Stromal cell of bone marrow (primary cell): ENCODE measurements around the gene COL5A1.
"Not testable (repeated sequence)": the region's sequence is repeated elsewhere in the genome, so short reads cannot be mapped to it uniquely, and the experiment has no call there.

Experiments used
- DNase-seq: peaks from one replicate; pipeline ENCODE4 v3.0.0-alpha.2; 2012; ENCODE audit warnings: low read depth

COL5A1 gene

DNA sequence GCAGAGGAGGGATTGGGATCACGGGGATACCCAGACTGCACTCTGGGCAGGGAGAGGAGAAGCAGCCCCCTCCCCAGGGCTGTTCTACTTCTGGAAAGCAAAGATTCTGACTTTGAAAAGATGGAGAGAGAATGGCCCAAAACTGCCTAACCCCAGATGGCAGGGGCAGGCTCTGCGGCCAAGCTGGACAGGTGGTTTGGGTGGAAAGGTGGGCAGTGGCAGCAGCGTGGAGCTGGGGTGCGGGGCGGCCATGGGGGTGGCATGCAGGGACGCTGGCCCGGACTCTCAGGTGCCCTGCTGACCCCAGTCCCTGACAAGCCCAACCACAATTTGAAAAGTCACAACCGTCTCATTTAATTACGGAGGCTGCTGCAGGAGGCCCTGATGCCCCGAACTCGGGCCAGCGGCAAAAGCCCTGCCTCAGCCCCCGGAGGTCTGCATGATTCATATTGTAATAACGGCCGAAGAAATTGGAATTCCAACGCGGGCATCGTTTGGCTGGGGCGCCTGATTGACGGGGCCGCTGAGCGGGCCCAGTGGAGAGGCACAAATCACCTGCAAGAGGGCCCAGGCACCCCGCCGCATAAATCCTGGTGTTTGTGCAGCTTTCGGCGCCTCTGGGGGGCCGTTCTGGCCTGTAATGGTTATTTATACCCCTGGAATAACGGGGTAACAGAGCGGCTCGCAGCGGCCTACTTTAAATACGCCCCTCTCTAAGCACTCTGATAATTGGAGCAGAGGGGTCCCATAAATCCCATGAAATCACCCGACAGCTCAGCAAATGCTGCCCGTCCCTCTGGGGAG, 197.2 kb downstream of the COL5A1 start:
- no peak for DNase-seq

DNA sequence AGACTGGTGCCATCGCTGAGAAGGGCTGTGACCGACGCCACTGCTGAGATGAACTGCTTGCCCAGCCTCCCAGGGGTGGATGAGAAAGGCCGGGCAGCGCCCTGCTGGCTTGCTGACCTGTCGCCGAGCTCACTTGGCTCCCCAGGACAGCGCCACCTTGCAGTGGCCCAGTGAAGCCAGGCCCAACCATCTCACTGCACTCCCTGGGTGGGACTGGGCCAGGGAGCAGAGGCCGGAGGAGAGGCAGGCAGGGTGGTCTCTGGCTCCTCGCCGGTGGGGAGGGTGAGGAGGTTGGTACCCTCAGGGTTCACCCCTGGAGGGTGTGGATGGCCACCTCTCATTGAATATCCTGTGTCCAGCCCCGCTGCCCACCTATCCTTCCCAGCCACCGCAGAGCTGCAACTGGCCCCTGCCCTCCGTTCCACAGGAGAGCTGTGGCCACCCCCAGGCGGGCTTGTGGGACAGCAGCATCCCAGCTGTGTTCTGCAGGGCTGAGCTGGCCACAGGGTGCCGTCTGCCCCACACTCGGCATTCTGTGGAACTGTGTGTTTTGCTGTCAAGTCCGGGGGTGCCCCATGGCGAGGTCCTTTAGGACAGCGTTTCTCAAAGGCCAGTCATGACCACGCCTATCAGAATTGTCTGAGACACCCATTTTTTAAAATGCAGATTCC, 198.0 kb downstream of the COL5A1 start:
- DNase-seq = no peak

DNA sequence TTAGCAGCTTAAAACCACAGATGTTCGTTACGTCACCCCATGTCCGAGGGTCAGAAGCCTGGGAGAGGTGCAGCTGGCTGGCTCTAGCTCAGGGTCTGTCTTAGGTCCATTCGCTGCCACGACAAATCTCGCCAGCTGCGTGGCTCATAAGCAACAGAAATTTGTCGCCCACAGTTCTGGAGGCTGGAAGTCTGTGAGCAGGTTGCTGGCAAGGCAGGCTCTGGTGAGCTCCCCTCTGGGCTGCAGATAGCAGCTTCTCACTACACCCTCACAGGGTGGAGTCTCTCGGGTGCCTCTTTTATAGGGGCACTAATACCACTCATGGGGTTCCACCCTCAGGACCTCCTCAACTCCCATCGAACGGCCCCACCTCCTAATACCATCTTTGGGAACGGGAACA, 198.9 kb downstream of the COL5A1 start:
- no peak for DNase-seq

DNA sequence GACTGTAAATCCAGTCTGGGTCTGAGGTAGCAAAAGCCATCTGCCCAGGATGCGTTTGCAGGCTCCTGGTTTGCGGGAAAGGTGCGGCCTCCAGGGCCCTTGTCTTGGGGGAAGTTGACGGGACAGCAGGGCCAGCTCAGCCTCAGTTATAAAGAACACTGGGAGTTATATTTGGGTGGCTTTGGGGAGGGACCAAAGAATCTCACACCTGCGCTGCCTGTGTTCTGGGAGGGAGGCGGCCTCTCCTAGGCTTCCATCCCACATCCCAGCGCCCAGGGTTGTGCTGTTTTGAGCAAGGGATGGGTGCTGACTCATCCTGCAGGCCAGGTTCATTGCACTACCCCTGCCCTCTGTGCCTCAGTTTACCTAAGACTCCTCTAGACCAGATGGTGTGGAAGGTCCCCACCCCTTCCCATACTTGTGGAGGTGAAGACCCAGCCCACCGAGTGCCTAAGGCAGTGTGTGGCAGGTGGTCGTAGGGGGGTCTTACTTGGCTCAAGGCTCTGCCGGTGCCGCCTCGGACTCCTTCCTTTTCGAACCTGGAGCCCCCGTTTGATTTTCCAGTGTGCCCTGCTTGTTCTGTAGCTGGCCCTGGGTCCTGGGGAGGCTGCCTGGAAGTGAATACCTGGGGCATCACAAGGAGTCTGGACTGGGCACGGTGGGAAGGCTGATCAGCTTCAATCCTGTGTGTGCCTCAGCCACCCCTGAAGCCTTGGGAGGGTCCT, 199.7 kb downstream of the COL5A1 start:
- no peak for DNase-seq

DNA sequence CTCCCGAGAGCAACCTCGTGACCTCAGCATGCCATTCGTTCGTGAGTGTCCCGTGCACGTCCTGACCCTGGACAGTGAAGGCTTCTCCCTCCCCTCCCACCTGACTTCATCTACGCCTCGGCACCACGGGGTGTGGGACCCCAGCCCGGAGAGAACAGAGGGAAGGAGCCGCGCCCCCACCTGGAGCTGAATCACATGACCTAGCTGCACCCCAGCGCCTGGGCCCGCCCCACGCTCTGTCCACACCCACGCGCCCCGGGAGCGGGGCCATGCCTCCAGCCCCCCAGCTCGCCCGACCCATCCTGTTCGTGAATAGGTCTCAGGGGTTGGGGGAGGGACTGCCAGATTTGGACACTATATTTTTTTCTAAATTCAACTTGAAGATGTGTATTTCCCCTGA, 200.7 kb downstream of the COL5A1 start:
- DNase-seq = no peak

DNA sequence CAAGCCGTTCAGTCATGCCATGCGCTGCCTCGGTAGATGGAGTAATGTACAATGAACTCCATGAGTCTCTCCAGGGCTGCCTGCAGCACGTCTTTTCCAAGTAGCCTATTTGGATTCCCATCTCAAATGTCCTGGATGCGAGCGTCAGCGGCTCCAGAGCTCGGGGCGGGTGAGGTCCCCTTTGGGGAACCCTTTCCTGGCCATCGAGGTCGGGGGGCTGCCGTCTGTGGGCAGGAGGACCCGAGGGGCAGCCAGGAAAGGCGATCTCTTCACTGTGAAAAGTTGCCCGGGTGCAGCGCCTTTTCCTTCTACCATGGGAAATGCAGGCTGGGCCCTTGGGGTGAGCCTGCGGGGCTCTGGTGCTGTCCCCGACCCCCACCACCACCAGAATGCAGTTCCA, 202.1 kb downstream of the COL5A1 start:
- DNase-seq = no peak

DNA sequence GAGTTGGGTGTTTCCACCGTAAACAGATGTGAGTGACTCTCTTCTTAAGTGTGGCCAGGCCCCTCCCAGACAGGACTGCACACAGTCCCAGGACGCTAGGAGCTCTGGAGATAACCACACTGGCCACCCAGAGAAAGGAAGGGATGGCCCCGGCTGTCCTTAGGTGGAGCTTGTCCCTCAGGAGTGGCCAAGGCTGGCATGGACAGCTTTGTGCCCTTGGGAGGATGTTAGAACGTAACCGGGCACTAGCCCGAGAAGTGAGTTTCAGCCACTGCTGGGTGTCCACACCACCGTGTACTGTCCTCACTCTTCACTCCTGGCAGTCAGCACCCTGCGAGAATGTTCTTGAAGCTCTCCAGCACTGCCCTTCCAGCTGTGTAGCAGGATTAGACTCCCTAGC, 203.2 kb downstream of the COL5A1 start:
- no peak for DNase-seq

DNA sequence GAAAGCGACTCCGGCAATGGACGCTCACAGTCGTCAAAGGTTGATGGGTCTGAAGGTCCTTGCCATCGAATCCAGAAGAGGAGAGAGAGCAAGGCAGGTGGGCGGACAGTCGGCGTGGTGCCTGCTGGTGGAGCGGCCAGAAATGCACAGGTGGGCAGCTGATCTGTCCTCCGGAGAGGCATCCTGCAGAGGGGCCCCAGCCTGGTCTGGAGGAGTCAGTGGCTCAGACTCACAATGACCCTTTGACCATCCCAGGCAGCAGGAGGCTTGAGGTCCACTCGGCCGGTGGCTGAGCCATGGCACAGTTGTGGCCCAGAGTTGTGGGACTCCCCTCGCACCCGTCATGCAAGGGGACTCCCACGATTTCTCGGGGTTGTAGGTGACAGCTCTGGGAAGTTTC, 204.6 kb downstream of the COL5A1 start:
- no peak for DNase-seq

DNA sequence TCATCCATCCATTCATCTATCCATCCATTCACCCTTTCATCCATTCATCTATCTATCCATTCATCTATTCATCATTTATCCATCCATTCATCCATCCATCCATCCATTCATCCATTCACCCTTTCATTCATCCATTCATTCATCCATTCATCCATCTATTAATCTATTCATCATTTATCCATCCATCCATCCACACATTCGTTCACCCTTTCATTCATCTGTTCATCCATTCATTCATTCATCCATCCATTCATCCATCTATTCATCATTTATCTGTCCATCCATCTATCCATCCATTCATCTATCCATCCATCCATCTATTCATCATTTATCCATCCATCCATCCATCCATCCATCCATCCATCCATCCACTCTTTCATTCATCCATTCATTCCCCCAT, 205.1 kb downstream of the COL5A1 start:
- DNase-seq = no peak

DNA sequence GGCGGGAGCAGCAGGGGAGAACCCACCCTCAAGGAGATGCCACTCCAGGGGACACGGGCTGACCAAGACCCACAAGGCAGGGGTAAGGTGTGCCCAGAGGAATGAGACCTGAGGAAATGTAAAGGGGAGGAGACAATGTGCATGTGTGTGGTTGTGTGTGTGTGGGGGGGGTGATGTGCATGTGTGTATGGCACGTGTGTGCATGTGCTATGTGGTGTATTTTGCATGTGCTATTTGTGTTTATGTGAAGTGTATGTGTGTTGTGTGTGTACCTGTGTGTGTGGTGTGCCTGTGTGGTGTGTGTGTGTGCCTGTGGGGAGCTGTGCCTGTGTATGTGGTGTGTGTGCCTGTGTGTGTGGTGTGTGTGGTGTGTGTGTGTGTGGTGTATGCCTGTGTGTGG, 205.5 kb downstream of the COL5A1 start:
- no peak for DNase-seq

DNA sequence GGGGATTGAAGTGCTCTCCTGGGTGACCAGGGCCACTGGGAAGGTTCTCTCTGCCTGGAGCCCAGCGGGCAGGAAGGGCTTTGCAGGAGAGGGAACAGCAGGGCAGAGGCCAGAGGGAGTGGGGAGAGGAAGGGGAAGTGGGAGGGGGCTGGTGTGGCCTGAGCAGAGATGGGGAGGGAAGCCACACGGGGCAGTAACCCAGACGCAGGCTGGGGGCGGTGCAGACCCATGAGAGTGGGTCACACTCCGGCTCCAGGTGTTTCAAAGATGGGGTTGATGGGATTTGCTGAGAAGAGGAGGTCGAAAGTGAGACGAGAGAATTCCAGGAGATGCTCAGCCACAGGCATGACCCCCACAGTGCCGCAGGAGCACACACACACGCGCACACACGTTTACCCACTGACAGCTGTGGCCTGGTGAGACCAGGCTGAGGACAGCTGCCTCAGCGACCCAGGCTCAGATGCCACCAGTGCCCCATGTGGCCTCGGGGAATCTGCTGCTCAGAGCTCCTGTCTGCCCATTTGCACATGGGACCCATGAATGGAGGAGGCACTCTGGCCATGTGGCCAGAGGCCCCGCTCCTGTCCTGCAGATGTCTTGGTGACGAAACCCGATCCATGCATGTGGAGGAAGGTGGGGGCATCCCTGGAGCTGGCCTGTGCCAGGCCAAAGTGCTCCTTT, 206.3 kb downstream of the COL5A1 start:
- DNase-seq = no peak

DNA sequence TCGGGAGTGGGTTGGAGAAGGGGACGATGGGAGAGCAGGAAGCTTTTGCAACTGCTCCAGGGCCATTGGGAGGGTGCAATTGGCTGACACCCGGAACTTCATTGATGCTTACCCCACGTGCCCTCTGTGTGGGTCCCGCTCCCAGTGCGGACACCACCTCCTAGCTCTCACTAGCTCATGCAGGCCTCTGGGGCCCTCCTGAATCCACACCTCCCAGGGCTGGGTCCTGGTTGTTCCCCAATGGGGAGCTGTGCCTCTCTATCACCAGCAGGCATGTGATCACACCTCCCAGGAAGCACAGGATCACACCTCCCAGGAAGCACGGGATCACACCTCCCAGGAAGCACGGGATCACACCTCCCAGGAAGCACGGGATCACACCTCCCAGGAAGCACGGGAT, 206.9 kb downstream of the COL5A1 start:
- DNase-seq = no peak

DNA sequence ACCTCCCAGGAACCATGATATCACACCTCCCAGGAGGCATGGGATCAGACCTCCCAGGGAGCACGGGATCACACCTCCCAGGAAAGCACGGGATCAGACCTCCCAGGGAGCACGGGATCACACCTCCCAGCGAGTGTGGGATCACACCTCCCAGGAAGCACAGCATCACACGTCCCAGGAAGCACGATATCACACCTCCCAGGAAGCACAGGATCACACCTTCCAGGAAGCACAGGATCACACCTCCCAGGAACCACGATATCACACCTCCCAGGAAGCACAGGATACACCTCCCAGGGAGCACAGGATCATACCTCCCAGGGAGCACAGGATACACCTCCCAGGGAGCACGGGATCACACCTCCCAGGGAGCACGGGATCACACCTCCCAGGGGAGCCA, 209.0 kb downstream of the COL5A1 start:
- DNase-seq = no peak

DNA sequence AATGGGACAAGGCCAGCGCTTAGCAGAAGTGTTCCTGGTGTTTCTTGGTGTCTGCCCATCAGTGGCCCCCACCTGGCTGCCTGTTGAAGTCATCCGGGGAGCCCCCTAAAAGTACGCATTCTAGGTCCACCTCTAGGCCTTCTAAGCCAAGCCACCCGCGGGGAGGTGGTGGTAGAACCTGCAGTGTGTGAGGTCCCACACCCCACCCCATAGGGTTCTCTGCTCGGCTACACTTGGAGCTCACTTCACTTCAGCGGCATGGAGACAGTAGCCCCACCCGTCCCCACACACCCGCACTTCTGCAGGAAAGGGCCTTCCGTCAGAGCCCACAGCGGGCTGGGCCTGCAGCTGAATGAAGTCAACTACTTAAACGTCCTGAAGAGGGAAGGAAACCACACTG, 209.4 kb downstream of the COL5A1 start:
- DNase-seq = no peak

DNA sequence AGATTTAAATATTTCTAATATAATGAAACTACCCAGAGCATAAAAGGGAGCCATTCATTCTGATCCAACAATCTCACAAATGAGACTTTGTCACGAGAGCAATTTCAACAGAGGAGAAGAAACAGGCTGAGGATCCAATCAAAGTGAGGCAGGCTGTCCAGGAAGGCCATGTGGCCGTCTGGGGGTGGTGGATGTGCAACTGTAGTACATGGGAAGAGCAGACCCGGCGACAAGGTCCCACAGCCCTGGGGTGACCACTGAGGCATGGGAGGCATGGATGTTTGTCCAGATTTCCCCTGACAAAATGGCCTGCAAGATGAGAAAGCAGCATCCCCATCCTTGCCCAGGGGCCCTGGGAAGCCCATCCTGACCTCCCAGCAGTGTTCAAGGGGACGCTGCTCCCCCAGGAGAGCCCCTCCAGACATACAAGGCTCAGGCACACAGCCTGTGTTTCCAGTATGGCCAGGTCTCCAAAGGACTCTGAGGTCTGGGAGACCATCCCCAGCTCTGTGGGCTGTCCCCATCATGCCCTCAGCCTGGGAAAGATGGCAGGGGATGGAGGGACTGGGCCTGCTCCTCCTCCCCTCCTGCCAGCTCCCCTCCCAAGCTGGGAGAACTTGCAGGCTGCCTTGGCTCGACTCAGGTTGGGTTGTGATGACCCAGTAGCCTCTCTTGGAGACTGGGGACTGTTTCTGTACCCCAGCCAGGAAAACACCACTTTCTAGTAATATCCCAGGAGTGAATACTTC, 211.5 kb downstream of the COL5A1 start:
- no peak for DNase-seq

DNA sequence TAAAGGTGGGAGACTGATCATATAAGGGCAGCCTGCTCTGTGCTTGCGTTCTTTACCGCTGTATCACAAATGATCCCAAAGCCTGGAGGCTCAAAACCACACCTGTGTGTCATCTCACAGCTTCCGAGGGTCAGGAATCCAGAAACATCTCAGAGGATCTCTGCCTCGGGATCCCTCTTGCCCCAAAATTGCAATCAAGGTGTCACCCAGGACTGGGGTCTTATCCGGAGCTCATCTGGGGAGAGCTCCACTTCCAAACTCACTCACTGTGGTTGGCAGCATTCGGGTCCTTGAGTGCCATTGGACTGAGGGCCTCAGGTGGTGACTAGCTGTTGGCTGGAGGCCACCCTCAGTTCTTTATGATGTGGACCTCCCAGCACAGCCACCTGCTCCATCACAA, 212.3 kb downstream of the COL5A1 start:
- no peak for DNase-seq

DNA sequence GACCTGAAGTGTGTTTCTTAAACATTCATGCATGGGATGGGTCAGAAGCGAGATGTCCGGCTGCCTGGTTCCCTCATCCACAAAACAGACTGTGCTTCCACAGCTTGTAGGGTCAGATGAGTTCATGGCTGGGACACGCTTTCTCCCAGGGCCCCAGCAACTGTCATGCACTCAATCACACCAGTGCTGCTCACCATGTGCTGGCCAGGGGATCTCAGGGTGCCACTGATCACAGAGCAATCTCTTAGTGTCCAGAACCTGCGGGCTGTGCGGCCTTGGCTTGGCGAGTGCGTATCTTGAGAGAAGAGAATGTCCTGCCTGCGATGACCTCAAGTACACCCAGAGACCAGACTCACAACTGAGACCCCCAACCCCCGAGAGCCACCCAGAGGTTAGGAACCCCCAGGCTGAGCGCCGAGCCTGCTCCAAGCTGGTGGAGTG, 213.0 kb downstream of the COL5A1 start:
- DNase-seq = no peak

DNA sequence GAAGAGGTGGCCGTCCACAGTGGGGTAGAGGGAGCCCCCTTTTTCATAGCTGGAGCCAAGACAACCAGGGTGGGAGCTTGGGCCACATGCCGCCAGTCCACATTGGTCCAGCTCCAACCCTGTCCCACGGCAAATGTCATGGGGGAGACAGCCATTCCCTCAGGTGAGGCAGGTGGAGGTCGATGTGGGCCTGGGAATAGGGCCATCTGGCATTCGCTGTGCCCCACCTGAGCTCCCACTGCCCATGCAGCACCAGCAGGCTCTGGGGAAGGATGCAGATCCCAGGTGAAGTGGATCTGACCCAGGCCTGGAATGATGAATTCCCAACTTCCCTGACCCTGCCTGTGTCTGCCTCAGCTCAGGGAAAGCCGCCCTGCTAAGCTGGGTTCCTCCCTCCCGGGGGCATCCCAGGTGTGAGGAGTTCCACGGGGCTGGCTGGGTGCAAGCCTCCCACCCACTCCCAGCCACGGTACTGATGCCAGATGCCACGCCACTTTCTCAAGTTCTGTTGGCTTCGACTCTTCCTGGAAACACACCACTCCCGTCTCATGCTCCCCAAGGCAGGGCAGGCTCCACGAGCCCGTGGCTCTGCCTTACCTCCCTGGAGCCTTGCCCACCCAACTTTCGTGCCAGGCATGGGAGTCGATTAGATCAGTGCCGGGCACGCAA, 213.8 kb downstream of the COL5A1 start:
- DNase-seq = no peak

DNA sequence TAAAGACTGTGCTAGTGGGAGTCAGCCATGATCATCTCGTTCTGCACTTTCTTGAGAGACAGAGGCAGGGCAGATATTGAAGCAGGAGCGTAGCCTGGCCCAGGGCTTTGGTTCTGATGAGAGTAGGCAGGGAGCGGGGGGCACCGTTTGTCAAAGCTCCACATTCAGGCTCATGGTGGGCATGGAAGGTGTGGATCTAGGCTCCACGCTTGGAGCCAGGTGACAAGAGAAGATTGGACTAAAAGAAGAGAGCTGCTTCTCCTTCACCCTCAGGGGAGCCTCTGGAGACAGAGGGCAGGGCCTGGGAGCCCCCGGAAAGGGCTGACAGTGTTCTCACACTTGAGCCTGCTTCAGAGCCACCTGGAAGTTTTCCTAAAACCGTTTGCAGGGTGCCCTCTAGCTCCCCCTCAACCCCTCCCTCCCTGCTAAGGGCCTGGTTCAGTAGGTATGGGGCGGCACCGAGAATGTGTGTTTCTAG, 214.3 kb downstream of the COL5A1 start:
- no peak for DNase-seq

DNA sequence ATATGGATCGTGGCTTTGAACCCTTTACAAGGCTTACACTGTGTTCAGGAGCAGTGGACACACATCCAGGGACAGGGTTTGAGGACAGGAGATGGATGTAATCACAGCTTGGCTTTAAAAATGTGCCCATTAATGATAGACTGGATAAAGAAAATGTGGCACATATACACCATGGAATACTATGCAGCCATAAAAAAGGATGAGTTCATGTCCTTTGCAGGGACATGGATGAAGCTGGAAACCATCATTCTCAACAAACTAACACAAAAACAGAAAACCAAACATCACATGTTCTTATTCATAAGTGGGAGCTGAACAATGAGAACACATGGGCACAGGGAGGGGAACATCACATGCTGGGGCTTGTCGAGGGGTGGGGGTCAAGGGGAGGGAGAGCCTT, 215.8 kb downstream of the COL5A1 start:
- not testable (repeated sequence) for DNase-seq
